Peyer's patch (tissue), 4 donors: ENCODE data around the gene GLDN. TPM values are rescaled to one million over a fixed set of nuclear protein-coding genes. Genes with fewer than 3 reads are reported as not detected.
"Not testable (repeated sequence)": the region's sequence is repeated elsewhere in the genome, so short reads cannot be mapped to it uniquely, and the experiment has no call there.

Experiments
- DNase-seq, 3 donors: peaks; one replicate each; pipeline ENCODE4 v3.0.0-alpha.2; 2017 to 2019
- H3K27ac ChIP-seq, 4 donors: fragments of 200-600 bp; sonication (generic); one replicate each; pipeline ENCODE4 v1.5.1; 2016 to 2019
- H3K27me3 ChIP-seq, 2 donors: fragments of 200-600 bp; sonication (generic); one replicate each; pipeline ENCODE4 v1.5.1; 2019
- H3K36me3 ChIP-seq, 3 donors: fragments of 200-600 bp; sonication (generic); one replicate each; pipeline ENCODE4 v1.5.1; 2016 to 2019
- H3K4me1 ChIP-seq, 4 donors: fragments of 200-600 bp; sonication (generic); one replicate each; pipeline ENCODE4 v1.5.1; 2016 to 2019
- H3K4me3 ChIP-seq, 4 donors: fragments of 200-600 bp; sonication (generic); 1 replicate in 3 of 4; 2 replicates in 1 of 4; pipeline ENCODE4 v1.5.1; 2016 to 2019; ENCODE audit warnings: mild to moderate bottlenecking in 1 of 4
- H3K9me3 ChIP-seq, 4 donors: fragments of 200-600 bp; sonication (generic); one replicate each; pipeline ENCODE4 v1.5.1; 2016 to 2019; ENCODE audit warnings: mild to moderate bottlenecking in 1 of 4
- CTCF ChIP-seq, 6 experiments: fragments of 450-650 bp in 4 of 6; fragments of 200-600 bp in 2 of 6; sonication (generic) in 1 of 6; IDR thresholded peaks; one replicate each; pipeline ENCODE4 v1.5.1; 2017 to 2019; ENCODE audit warnings: antibody characterized with exemption in 6 of 6, mild to moderate bottlenecking in 3 of 6, moderate library complexity in 1 of 6
- POLR2A ChIP-seq, 2 donors: fragments of 450-650 bp; IDR thresholded peaks; one replicate each; pipeline ENCODE4 v1.5.1; 2017; ENCODE audit warnings: antibody characterized with exemption in 2 of 2, mild to moderate bottlenecking in 2 of 2, moderate library complexity in 2 of 2
- total RNA-seq, 4 donors: library from RNA; depleted of rRNA; stranded (reverse); fragments of >200 nt; gene quantifications; one replicate each; pipeline ENCODE4 v1.1.0, GENCODE V29; 2016

The GLDN gene
- total RNA-seq, 4 donors from 2014 or later: 0.13 to 0.18 TPM; not detected in 2

GRCh38 chr15:51425517-51426040 is 84.1 kb downstream of the GLDN start:
- H3K4me1 ChIP-seq: no peaks in the 10 kb centered on the region
- TF ChIP-seq POLR2A (IDR thresholded peaks at IDR 0.05): no peak
- no peak for TF ChIP-seq CTCF (IDR thresholded peaks at IDR 0.05)
- H3K9me3 ChIP-seq: no peaks in the 10 kb centered on the region

GRCh38 chr15:51438526-51438925 is 97.1 kb downstream of the GLDN start:
- no peak overlapping the region for H3K4me3 ChIP-seq
- no peaks in the 10 kb centered on the region for H3K9me3 ChIP-seq
- H3K4me1 ChIP-seq: no peaks in the 10 kb centered on the region
- no peaks in the 10 kb centered on the region for H3K36me3 ChIP-seq
- no peak for TF ChIP-seq POLR2A (IDR thresholded peaks at IDR 0.05)
- TF ChIP-seq CTCF (IDR thresholded peaks at IDR 0.05): no peak
- no peak overlapping the region for H3K27ac ChIP-seq
- no peak for DNase-seq
- no peaks in the 10 kb centered on the region for H3K27me3 ChIP-seq

More at GRCh38 chr15:51425517-51426040, 84.1 kb downstream of the GLDN start:
- no peak overlapping the region for H3K27ac ChIP-seq
- no peak for DNase-seq
- H3K27me3 ChIP-seq: no peaks in the 10 kb centered on the region
- no peaks in the 10 kb centered on the region for H3K36me3 ChIP-seq
- H3K4me3 ChIP-seq: no peak overlapping the region

GRCh38 chr15:51443282-51443914 is 101.9 kb downstream of the GLDN start:
- no peak for DNase-seq

GRCh38 chr15:51444112-51444511 is 102.7 kb downstream of the GLDN start:
- DNase-seq: no peak
- Histone ChIP-seq H3K9me3 (no peaks in the 10 kb centered on the region), H3K27ac (no peak overlapping the region), H3K27me3 (no peaks in the 10 kb centered on the region), H3K4me3 (no peak overlapping the region), H3K36me3 (peaks cover 0 to 21% (median 0%) of the 10 kb centered on the region in 3 donors), H3K4me1 (no peaks in the 10 kb centered on the region)
- TF ChIP-seq CTCF (IDR thresholded peaks at IDR 0.05) (no peak), POLR2A (IDR thresholded peaks at IDR 0.05) (no peak)

More at GRCh38 chr15:51443282-51443914, 101.9 kb downstream of the GLDN start:
- Histone ChIP-seq H3K27ac (no peak overlapping the region), H3K27me3 (no peaks in the 10 kb centered on the region), H3K36me3 (peaks cover 0 to 14% (median 0%) of the 10 kb centered on the region in 3 donors), H3K4me1 (no peaks in the 10 kb centered on the region), H3K9me3 (no peaks in the 10 kb centered on the region), H3K4me3 (no peak overlapping the region)
- TF ChIP-seq CTCF (IDR thresholded peaks at IDR 0.05) (no peak), POLR2A (IDR thresholded peaks at IDR 0.05) (no peak)

GRCh38 chr15:51444807-51445206 is 103.4 kb downstream of the GLDN start:
- Histone ChIP-seq H3K4me1 (no peaks in the 10 kb centered on the region), H3K36me3 (peaks cover 0 to 28% (median 0%) of the 10 kb centered on the region in 3 donors), H3K27ac (no peak overlapping the region), H3K27me3 (no peaks in the 10 kb centered on the region), H3K4me3 (no peak overlapping the region), H3K9me3 (no peaks in the 10 kb centered on the region)
- no peak for DNase-seq
- TF ChIP-seq CTCF (IDR thresholded peaks at IDR 0.05) (no peak), POLR2A (IDR thresholded peaks at IDR 0.05) (no peak)

GRCh38 chr15:51446029-51446744 is 104.7 kb downstream of the GLDN start:
- H3K4me3 ChIP-seq, H3K27me3 ChIP-seq: not testable (repeated sequence)

More at GRCh38 chr15:51446029-51446744, 104.7 kb downstream of the GLDN start:
- not testable (repeated sequence) for H3K4me1 ChIP-seq, DNase-seq, H3K27ac ChIP-seq, H3K9me3 ChIP-seq
- peaks cover 0 to 42% (median 0%) of the 10 kb centered on the region in 3 donors for H3K36me3 ChIP-seq
